H1 (cell line): ENCODE measurements around the gene PXDC1. TPM values are rescaled to one million over a fixed set of nuclear protein-coding genes. Genes with fewer than 3 reads are reported as not detected.

Source experiments
- EZH2 ChIP-seq: fragments of 200-600 bp; sonication (generic); IDR thresholded peaks from 2 replicates; pipeline ENCODE4 v1.7.1; 2012; ENCODE audit warnings: low read depth, mild to moderate bottlenecking, moderate library complexity, low read length, inconsistent platforms; ENCODE audit not compliant: severe bottlenecking
- RNF2 ChIP-seq: fragments of 200-900, 300-1000 bp; sonication (generic); IDR thresholded peaks from 2 replicates; pipeline ENCODE4 v1.7.1; 2016; ENCODE audit warnings: borderline replicate concordance, low read depth, mild to moderate bottlenecking, antibody characterized with exemption, low read length; ENCODE audit not compliant: poor library complexity, severe bottlenecking; ENCODE audit errors: missing control alignments
- SUZ12 ChIP-seq: fragments of 200-600 bp; sonication (generic); IDR thresholded peaks from 2 replicates; pipeline ENCODE4 v1.6.1; 2012; ENCODE audit warnings: mild to moderate bottlenecking, inconsistent platforms, low read length, moderate library complexity, mixed read lengths
- polyA plus RNA-seq, 7 experiments: library from polyadenylated mRNA; depleted of rRNA in 3 of 7; stranded (reverse) in 5 of 7; unstranded in 2 of 7; fragments of >200 nt in 5 of 7; fragments of 200-250 nt in 2 of 7; gene quantifications; 1 replicate in 5 of 7; 2 replicates in 1 of 7; 4 replicates in 1 of 7; pipeline versions ENCODE4 v1.2.1 to v1.2.3, GENCODE V29; 2011 to 2013; ENCODE audit warnings: missing spikeins in 2 of 7, mixed read lengths in 2 of 7
- total RNA-seq: library from RNA; stranded (reverse); fragmentation: NEBNext Ultra II Directional; extraction: Animal tissue kit (Norgen Biotek cat#: 25700); gene quantifications from 2 replicates; pipeline ENCODE4 v1.2.1, GENCODE V29; 2021

Gene PXDC1
- total and polyA plus RNA-seq, 2 of the 8 experiments (the other 6 are each of a cell fraction or from before 2014, with no cell fraction given) = 1.7 to 2.0 TPM

DNA sequence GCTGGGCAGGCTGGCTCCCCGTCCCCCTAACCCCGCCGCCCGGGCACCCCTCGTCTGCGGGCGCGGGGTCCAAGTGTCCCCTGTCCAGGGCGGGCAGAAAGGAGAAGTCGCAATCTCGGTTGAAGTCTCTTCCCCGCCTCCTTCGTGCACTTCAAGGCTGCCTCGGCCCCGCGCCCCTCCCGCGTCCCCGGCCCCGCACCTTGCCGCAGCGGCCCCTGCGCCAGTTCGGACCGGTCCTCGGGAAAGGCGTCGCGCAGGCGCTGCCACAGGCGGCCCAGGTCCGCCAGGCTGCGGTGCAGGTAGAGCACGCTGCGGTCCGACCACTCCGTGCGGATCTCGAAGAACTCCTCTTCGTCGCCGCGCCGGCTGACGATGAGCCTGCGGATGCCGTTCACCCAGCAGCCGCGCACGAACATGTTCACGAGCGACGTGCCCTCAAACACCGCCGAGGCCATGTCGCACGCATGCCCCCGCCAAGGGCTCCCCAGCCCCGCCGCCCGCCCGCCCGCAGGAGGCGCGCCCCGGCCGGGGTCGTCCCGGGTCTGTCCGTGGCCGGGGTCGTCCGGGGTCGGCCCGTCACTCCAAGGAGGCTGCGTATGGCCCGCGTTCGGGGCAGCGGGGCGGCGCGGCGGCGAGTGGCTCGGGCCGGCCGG lies at the start of gene PXDC1 (continued):
- TF ChIP-seq EZH2 = peak; percentile 83
- peak; percentile 83 for TF ChIP-seq SUZ12
- TF ChIP-seq RNF2 = peak; percentile 78
- TF ChIP-seq, all 59 proteins: peak for 7
